Activated CD4-positive, alpha-beta memory T cell treated with anti-CD3 and anti-CD28 coated beads for 36 hours (primary cell): ENCODE results near the gene MGAT5B. TPM values are rescaled to one million over a fixed set of nuclear protein-coding genes. Genes with fewer than 3 reads are reported as not detected.
A peak's percentile ranks its signal among the peaks of the same experiment; 100 is the strongest.

Experiments
- CTCF ChIA-PET: fragments of 350-600 bp; sonication (Branson Sonifier 250); formaldehyde crosslinking; loops from one replicate; lab custom pipeline; 2021; ENCODE audit warnings: antibody characterized with exemption, inconsistent platforms; lab: Charles Lee
- POLR2A ChIA-PET: fragments of 350-600 bp; sonication (Branson Sonifier 250); formaldehyde crosslinking; loops from one replicate; lab custom pipeline; 2021; ENCODE audit warnings: antibody characterized with exemption; lab: Charles Lee
- DNase-seq: peaks from one replicate; pipeline ENCODE4 v3.0.0-alpha.2; 2020
- H3K27ac Mint-ChIP-seq: one replicate; pipeline ENCODE4 v1.8.0; 2021; ENCODE audit warnings: mixed read lengths
- H3K27me3 Mint-ChIP-seq: one replicate; pipeline ENCODE4 v1.8.0; 2021; ENCODE audit warnings: mixed read lengths
- H3K36me3 Mint-ChIP-seq: one replicate; pipeline ENCODE4 v1.8.0; 2021; ENCODE audit warnings: mixed read lengths
- H3K4me1 Mint-ChIP-seq: one replicate; pipeline ENCODE4 v1.8.0; 2021; ENCODE audit warnings: low read depth, mixed read lengths
- H3K4me3 Mint-ChIP-seq: one replicate; pipeline ENCODE4 v1.8.0; 2021; ENCODE audit warnings: mild to moderate bottlenecking, mixed read lengths
- H3K9me3 Mint-ChIP-seq: one replicate; pipeline ENCODE4 v1.8.0; 2021; ENCODE audit warnings: mixed read lengths
- intact Hi-C: fragments of 100-400 bp; cut with micrococcal nuclease; formaldehyde crosslinking; loops from one replicate; pipeline ENCODE4 v1.15.1; 2023
- total RNA-seq, 2 experiments: library from RNA; stranded (reverse); gene quantifications; one replicate each; pipeline ENCODE4 v1.2.3, GENCODE V29; 2021

Gene MGAT5B
- total RNA-seq, 2 experiments from 2014 or later: 0.38 TPM; not detected in 1

- ChIA-PET POLR2A (interaction anchor here (0.7 kb wide), 1 partner anchor 263 kb away, joined by 4 read pairs; no protein-coding TSS in a partner anchor), CTCF (no interaction called here)
- no peaks in the 10 kb centered on the region for H3K9me3 Mint-ChIP-seq
- DNase-seq: no peak
- H3K36me3 Mint-ChIP-seq: no peaks in the 10 kb centered on the region
- H3K27me3 Mint-ChIP-seq: peaks cover 2% of the 10 kb centered on the region
- H3K4me1 Mint-ChIP-seq: no peaks in the 10 kb centered on the region
- intact Hi-C loops: no loop called here
- H3K4me3 Mint-ChIP-seq: no peak overlapping the region
- no peak overlapping the region for H3K27ac Mint-ChIP-seq
These were observed 69.0 kb downstream of the MGAT5B start for GRCh38 chr17:76937238-76937637.

DNA sequence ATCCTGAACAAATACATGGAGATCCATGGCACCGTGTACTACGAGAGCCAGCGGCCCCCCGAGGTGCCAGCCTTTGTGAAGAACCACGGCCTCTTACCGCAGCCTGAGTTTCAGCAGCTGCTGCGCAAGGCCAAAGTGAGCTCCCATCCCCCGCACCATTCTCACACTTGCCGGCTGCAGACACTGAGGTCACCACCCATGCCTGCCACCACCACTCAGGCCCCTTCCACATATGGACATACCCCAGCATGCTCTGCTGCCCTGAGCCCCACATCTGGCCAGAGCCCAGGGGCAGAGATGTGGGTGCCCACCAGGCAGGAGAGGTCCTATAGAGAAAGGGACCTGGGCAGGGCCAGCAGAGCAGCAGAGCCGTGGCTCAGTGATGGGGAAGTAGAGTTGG is 69.8 kb downstream of the MGAT5B start:
- POLR2A ChIA-PET: no interaction called here

GRCh38 chr17:76940295-76940694 is 72.1 kb downstream of the MGAT5B start:
- ChIA-PET CTCF (no interaction called here), POLR2A (no interaction called here)
- intact Hi-C loops: no loop called here
- no peak overlapping the region for H3K4me3 Mint-ChIP-seq
- no peak overlapping the region for H3K27ac Mint-ChIP-seq
- no peaks in the 10 kb centered on the region for H3K36me3 Mint-ChIP-seq
- H3K4me1 Mint-ChIP-seq: no peaks in the 10 kb centered on the region
- DNase-seq: no peak
- H3K27me3 Mint-ChIP-seq: peaks cover 2% of the 10 kb centered on the region
- no peaks in the 10 kb centered on the region for H3K9me3 Mint-ChIP-seq

More for the DNA sequence above, 69.8 kb downstream of the MGAT5B start:
- CTCF ChIA-PET: no interaction called here
- no peak for DNase-seq
- Mint-ChIP-seq H3K36me3 (no peaks in the 10 kb centered on the region), H3K27ac (no peak overlapping the region), H3K4me3 (no peak overlapping the region), H3K9me3 (no peaks in the 10 kb centered on the region), H3K4me1 (no peaks in the 10 kb centered on the region), H3K27me3 (peaks cover 2% of the 10 kb centered on the region)
- intact Hi-C loops: no loop called here

DNA sequence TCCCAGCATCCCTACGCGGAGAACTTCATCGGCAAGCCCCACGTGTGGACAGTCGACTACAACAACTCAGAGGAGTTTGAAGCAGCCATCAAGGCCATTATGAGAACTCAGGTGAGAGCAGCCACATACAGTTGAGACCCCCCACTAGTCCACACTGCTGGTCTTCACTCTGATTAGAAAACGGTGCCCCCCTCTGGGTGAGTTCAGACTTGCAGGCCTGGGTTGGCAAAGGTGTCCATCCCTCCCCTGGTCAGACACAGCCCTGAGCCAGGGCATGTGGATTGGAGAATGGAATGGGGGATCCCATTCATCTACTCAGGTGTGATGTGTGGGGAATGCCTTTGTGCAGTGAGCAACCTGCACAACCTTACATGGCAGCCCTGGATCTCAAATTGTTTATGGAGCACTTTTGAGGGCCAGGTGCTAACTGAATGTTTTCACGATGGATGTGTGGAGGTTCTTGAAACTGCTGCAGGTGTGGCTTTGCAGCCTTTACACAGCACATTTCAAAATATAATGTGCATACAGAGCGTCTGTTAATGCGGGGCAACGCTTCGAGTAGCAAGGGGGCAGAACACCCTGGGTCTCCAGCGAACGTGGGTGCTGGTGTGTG is 72.6 kb downstream of the MGAT5B start:
- no peaks in the 10 kb centered on the region for H3K9me3 Mint-ChIP-seq
- no peak overlapping the region for H3K4me3 Mint-ChIP-seq
- peaks cover 2% of the 10 kb centered on the region for H3K27me3 Mint-ChIP-seq
- peak; percentile 11 for DNase-seq
- CTCF ChIA-PET: interaction anchor here (0.9 kb wide), 1 partner anchor 73 kb away, joined by 3 read pairs; the partner anchor contains the start of gene MGAT5B
- H3K27ac Mint-ChIP-seq: no peak overlapping the region
- H3K36me3 Mint-ChIP-seq: no peaks in the 10 kb centered on the region
- POLR2A ChIA-PET: no interaction called here
- intact Hi-C loops: no loop called here
- no peaks in the 10 kb centered on the region for H3K4me1 Mint-ChIP-seq

DNA sequence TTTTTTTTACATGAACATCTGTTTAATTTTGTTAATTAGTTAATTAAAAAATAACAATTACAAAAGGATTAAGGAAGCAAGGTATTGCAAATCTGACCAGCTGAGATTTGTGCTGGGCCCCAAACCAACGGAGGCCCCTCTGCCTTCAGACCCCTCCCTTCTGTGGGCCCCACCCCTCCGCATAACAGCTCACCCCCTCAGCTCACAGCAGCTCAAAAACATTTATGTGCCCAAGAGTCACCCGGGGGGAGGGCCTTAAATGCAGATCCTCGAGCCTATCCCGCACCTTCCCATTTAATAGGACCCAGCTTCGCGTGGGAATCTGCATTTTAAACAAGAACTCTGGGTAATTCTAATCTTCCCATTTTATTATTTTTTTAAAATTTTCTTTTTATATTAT is 75.0 kb downstream of the MGAT5B start:
- H3K36me3 Mint-ChIP-seq: no peaks in the 10 kb centered on the region
- no peaks in the 10 kb centered on the region for H3K4me1 Mint-ChIP-seq
- H3K9me3 Mint-ChIP-seq: no peaks in the 10 kb centered on the region
- intact Hi-C loops: no loop called here
- ChIA-PET CTCF (interaction anchor here (0.6 kb wide), 1 partner anchor 126 kb away, joined by 4 read pairs; no protein-coding TSS in a partner anchor), POLR2A (no interaction called here)
- DNase-seq: no peak
- H3K27ac Mint-ChIP-seq: no peak overlapping the region
- no peak overlapping the region for H3K4me3 Mint-ChIP-seq
- H3K27me3 Mint-ChIP-seq: no peaks in the 10 kb centered on the region

DNA sequence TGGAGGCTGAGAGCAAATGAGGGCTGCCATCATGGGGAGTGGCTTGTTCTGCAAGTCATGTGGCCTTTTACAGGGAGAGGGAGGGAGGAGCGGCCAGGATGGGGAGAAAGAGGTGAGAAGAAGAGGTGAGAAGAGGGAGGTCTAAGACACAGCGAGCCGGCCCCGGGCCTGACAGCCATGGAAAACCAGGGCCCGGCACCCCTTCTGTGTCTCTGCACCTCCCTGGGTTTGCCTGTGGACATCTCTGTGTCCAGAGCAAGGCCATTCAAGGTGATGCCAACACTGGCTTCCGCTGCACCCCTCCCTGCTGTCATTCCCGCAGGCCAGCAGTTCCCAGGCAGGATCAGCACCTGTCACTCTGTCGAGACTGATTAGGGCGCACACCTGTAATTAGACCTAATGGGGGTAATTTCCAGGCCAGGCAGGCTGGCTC is 75.6 kb downstream of the MGAT5B start:
- no peaks in the 10 kb centered on the region for H3K4me1 Mint-ChIP-seq
- no peak overlapping the region for H3K4me3 Mint-ChIP-seq
- no peaks in the 10 kb centered on the region for H3K27me3 Mint-ChIP-seq
- H3K9me3 Mint-ChIP-seq: no peaks in the 10 kb centered on the region
- ChIA-PET POLR2A (no interaction called here), CTCF (no interaction called here)
- H3K36me3 Mint-ChIP-seq: no peaks in the 10 kb centered on the region
- no peak for DNase-seq
- no peak overlapping the region for H3K27ac Mint-ChIP-seq
- intact Hi-C loops: no loop called here

GRCh38 chr17:76944477-76944876 is 76.3 kb downstream of the MGAT5B start:
- Mint-ChIP-seq H3K4me1 (no peaks in the 10 kb centered on the region), H3K36me3 (no peaks in the 10 kb centered on the region), H3K27me3 (no peaks in the 10 kb centered on the region), H3K4me3 (no peak overlapping the region), H3K9me3 (no peaks in the 10 kb centered on the region), H3K27ac (no peak overlapping the region)
- CTCF ChIA-PET: no interaction called here
- DNase-seq: no peak
- POLR2A ChIA-PET: no interaction called here
- intact Hi-C loops: no loop called here

GRCh38 chr17:76946111-76946771 is 78.0 kb downstream of the MGAT5B start:
- Mint-ChIP-seq H3K4me3 (no peak overlapping the region), H3K4me1 (no peaks in the 10 kb centered on the region), H3K27me3 (no peaks in the 10 kb centered on the region), H3K9me3 (no peaks in the 10 kb centered on the region), H3K36me3 (no peaks in the 10 kb centered on the region), H3K27ac (no peak overlapping the region)
- no peak for DNase-seq
- intact Hi-C loops: no loop called here
- ChIA-PET POLR2A (no interaction called here), CTCF (no interaction called here)

GRCh38 chr17:76946772-76947135 is 78.5 kb downstream of the MGAT5B start:
- Mint-ChIP-seq H3K9me3 (no peaks in the 10 kb centered on the region), H3K36me3 (no peaks in the 10 kb centered on the region), H3K27me3 (no peaks in the 10 kb centered on the region), H3K27ac (no peak overlapping the region), H3K4me1 (no peaks in the 10 kb centered on the region), H3K4me3 (no peak overlapping the region)
- no peak for DNase-seq
- intact Hi-C loops: no loop called here
- CTCF ChIA-PET: no interaction called here
- POLR2A ChIA-PET: no interaction called here

- Mint-ChIP-seq H3K27me3 (no peaks in the 10 kb centered on the region), H3K36me3 (no peaks in the 10 kb centered on the region), H3K27ac (no peak overlapping the region), H3K9me3 (no peaks in the 10 kb centered on the region), H3K4me1 (no peaks in the 10 kb centered on the region), H3K4me3 (no peak overlapping the region)
- no peak for DNase-seq
- intact Hi-C loops: no loop called here
- ChIA-PET CTCF (no interaction called here), POLR2A (no interaction called here)
These were observed 79.1 kb downstream of the MGAT5B start for GRCh38 chr17:76947309-76947708.

DNA sequence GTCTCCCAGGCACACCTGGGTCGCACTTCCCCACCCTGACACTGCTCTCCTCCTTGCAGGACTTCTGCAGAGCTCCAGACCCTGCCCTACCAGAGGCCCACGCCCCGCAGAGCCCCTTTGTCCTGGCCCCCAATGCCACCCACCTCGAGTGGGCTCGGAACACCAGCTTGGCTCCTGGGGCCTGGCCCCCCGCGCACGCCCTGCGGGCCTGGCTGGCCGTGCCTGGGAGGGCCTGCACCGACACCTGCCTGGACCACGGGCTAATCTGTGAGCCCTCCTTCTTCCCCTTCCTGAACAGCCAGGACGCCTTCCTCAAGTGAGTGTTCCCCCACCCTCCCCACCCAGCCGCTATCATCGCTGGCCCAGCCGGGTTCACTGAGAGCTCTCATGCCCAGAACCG is 79.6 kb downstream of the MGAT5B start:
- ChIA-PET POLR2A (no interaction called here), CTCF (no interaction called here)
- Mint-ChIP-seq H3K9me3 (no peaks in the 10 kb centered on the region), H3K36me3 (no peaks in the 10 kb centered on the region), H3K27me3 (no peaks in the 10 kb centered on the region), H3K4me1 (no peaks in the 10 kb centered on the region), H3K27ac (no peak overlapping the region), H3K4me3 (no peak overlapping the region)
- intact Hi-C loops: no loop called here
- no peak for DNase-seq

DNA sequence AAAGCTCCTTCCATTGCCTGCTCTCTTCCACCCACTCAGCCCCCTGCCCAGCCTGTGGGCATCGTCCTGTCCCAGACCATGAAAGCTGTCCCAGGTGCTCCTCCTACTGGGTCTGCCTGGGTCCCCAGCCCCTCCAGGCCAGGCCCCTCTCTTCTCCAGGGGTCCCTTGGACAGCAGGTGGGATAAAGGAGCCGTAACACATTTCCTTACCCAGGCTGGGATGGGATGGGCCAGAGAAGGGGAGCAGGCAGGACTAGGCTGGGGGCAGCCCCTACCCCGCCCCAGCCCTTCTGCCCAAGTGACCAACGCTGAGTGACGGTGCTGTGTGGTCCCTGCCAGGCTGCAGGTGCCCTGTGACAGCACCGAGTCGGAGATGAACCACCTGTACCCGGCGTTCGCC is 80.1 kb downstream of the MGAT5B start:
- POLR2A ChIA-PET: no interaction called here
- H3K4me3 Mint-ChIP-seq: no peak overlapping the region

More for the DNA sequence above, 80.1 kb downstream of the MGAT5B start:
- CTCF ChIA-PET: no interaction called here
- intact Hi-C loops: no loop called here
- H3K27ac Mint-ChIP-seq: no peak overlapping the region
- H3K27me3 Mint-ChIP-seq: no peaks in the 10 kb centered on the region
- no peaks in the 10 kb centered on the region for H3K9me3 Mint-ChIP-seq
- DNase-seq: no peak
- H3K4me1 Mint-ChIP-seq: no peaks in the 10 kb centered on the region
- no peaks in the 10 kb centered on the region for H3K36me3 Mint-ChIP-seq
